Ishikawa (cell line): ENCODE data around the gene ZBTB20.

ENCODE experiments used
- CEBPB ChIP-seq: IDR thresholded peaks from 2 replicates; pipeline ENCODE4 v1.6.1; 2012
- EGR1 ChIP-seq: IDR thresholded peaks from 2 replicates; pipeline ENCODE4 v1.6.1; 2012
- EP300 ChIP-seq: IDR thresholded peaks from 2 replicates; pipeline ENCODE4 v1.6.1; 2012; ENCODE audit warnings: borderline replicate concordance
- NFIC ChIP-seq: IDR thresholded peaks from 2 replicates; pipeline ENCODE4 v1.6.1; 2012
- YY1 ChIP-seq: IDR thresholded peaks from 2 replicates; pipeline ENCODE4 v1.6.1; 2012; ENCODE audit warnings: low read depth

DNA sequence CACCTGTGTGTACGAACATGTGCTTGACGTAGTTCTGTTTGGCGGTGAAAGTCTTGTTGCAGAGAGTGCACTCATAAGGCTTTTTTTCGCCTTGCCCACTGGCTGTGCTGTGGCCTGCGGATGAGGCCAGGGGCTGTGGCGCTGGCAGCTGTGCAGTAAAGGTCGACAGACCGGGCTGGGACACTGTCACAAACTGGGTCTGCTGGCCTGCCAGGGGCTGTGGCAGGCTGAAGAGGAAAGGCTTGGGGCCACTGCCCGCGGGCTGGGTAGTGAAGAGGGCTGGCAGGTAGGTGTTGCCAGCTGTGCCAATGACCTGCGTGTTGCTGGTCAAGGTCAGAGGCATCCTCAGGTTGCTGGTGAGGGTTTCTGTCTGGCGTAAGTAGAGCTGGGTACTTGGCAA is 796.8 kb downstream of the ZBTB20 start:
- TF ChIP-seq NFIC (no peak), EGR1 (no peak), YY1 (no peak), CEBPB (no peak), EP300 (no peak)
